ENCODE results near the gene DPH6.
"Not testable (repeated sequence)": the region's sequence is repeated elsewhere in the genome, so short reads cannot be mapped to it uniquely, and the experiment has no call there.

The DPH6 gene

DNA sequence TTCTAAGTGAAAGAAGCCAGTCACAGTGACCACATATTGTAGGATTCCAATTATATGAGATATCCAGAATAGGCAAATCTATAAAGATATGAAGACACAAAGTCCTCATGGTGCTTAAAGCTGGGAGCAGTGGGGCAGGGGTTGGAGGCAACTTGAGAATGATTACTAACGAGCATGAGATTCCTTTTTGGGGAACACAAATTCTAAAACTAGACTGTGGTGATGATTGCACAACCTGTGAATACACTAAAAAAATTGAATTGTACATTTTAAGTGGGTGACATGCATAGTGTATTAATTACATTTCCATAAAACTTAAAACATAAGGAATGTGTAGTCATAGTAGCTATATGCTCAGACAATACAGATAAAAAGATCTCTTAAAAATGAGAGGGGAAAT lies 103.2 kb downstream of the DPH6 start:
- no peak for DNase-seq (ENCODE audit: extremely low spot score)
- ChIA-PET POLR2A (no interaction called here), CTCF (interaction anchor here (2.3 to 6.0 kb wide), 4 partner anchors 8 to 366 kb away, joined by 14 to 136 read pairs (median 48); no protein-coding TSS in a partner anchor)
- TF ChIP-seq, protein P1, sequence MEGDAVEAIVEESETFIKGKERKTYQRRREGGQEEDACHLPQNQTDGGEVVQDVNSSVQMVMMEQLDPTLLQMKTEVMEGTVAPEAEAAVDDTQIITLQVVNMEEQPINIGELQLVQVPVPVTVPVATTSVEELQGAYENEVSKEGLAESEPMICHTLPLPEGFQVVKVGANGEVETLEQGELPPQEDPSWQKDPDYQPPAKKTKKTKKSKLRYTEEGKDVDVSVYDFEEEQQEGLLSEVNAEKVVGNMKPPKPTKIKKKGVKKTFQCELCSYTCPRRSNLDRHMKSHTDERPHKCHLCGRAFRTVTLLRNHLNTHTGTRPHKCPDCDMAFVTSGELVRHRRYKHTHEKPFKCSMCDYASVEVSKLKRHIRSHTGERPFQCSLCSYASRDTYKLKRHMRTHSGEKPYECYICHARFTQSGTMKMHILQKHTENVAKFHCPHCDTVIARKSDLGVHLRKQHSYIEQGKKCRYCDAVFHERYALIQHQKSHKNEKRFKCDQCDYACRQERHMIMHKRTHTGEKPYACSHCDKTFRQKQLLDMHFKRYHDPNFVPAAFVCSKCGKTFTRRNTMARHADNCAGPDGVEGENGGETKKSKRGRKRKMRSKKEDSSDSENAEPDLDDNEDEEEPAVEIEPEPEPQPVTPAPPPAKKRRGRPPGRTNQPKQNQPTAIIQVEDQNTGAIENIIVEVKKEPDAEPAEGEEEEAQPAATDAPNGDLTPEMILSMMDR (IDR thresholded peaks at IDR 0.05; ENCODE audit: control extremely low read depth, extremely low read depth, low read depth, missing control alignments) = no peak

- POLR2A ChIA-PET = not testable (repeated sequence)
- CTCF ChIA-PET = interaction anchor here (1.7 kb wide), 1 partner anchor 38 kb away, joined by 3 read pairs; no protein-coding TSS in a partner anchor
Measured at GRCh38 chr15:35441279-35441678, 104.7 kb downstream of the DPH6 start.

GRCh38 chr15:35440265-35440664 lies 105.7 kb downstream of the DPH6 start:
- DNase-seq (ENCODE audit: extremely low spot score) = no peak
- ChIA-PET POLR2A (no interaction called here), CTCF (interaction anchor here (2.5 kb wide), 1 partner anchor 362 kb away, joined by 9 read pairs; no protein-coding TSS in a partner anchor)
- TF ChIP-seq, protein P1 (IDR thresholded peaks at IDR 0.05; ENCODE audit: control extremely low read depth, extremely low read depth, low read depth, missing control alignments) = no peak

More at GRCh38 chr15:35441279-35441678, 104.7 kb downstream of the DPH6 start:
- DNase-seq (ENCODE audit: extremely low spot score) = not testable (repeated sequence)

DNA sequence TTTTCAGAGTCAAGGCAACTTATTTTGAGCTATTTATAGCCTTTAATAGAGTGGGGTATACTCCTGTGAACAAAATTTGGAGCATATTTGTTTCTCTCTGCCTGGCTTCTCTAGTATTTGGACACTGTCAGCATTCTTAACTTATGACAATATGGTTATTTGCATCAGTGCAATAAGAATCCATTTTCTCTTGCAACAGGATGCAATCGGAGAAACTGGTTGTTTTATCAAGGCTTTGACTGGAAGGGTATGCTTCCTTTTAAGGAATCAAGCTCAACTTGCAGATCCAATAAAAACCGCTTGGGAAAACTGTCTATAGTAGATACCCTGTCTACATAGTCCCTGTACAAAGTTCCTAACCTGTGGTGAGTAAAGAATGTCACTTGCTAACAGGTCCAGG lies 106.7 kb downstream of the DPH6 start:
- TF ChIP-seq, protein P1 (IDR thresholded peaks at IDR 0.05; ENCODE audit: control extremely low read depth, extremely low read depth, low read depth, missing control alignments) = no peak
- ChIA-PET POLR2A (no interaction called here), CTCF (interaction anchor here (2.5 kb wide), 1 partner anchor 361 kb away, joined by 9 read pairs; no protein-coding TSS in a partner anchor)
- DNase-seq (ENCODE audit: extremely low spot score) = no peak

- TF ChIP-seq, protein P1 (IDR thresholded peaks at IDR 0.05; ENCODE audit: control extremely low read depth, extremely low read depth, low read depth, missing control alignments) = no peak
- ChIA-PET CTCF (interaction anchor here (5.0 kb wide), 1 partner anchor 7 kb away, joined by 41 read pairs; no protein-coding TSS in a partner anchor), POLR2A (no interaction called here)
- no peak for DNase-seq (ENCODE audit: extremely low spot score)
Measured at GRCh38 chr15:35437157-35437556, 108.8 kb downstream of the DPH6 start.

DNA sequence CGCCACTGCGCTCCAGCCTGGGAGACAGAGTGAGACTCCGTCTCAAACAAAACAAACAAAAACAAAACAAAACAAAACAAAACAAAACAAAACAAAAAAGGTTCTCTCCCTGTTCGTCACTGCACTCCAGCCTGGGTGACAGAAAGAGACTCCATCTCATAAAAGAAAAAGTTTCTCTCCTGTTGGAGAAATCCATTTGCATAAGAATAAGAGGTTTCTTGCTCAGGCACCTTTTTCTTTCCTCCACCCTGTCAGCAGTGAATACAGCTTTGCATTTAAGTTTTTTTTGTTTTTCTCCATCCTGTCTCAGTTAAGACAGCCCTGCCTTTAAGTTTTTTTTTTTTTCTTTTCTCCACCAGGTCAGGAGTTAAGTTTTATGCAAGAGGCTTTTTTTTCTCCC lies 109.5 kb downstream of the DPH6 start:
- no peak for DNase-seq (ENCODE audit: extremely low spot score)
- TF ChIP-seq, protein P1 (IDR thresholded peaks at IDR 0.05; ENCODE audit: control extremely low read depth, extremely low read depth, low read depth, missing control alignments) = no peak
- CTCF ChIA-PET = interaction anchor here (5.0 kb wide), 1 partner anchor 8 kb away, joined by 41 read pairs; no protein-coding TSS in a partner anchor
- POLR2A ChIA-PET = no interaction called here

DNA sequence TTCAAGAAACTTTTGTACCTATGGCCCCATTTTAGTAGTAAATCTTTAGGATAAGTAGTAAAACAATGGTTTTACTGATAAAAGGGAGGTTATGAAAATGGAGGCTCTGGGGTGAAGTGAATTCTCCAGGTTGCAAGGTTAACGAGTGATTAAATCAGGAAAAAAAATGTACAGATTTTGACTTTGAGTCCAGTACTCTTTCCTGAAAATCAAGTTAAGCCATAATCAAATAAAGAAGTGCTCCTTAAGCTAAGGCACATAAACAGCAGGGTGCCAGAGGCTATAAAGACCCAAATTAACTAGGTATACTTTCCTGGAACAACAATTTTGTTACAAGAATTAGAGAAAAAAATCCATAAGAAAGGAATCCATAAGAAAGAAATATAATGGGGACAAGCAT lies 114.7 kb downstream of the DPH6 start:
- TF ChIP-seq, protein P1 (IDR thresholded peaks at IDR 0.05; ENCODE audit: control extremely low read depth, extremely low read depth, low read depth, missing control alignments) = no peak
- ChIA-PET POLR2A (no interaction called here), CTCF (interaction anchor here (1.9 to 2.1 kb wide), 2 partner anchors 13 to 352 kb away, joined by 6 to 10 read pairs; no protein-coding TSS in a partner anchor)
- no peak for DNase-seq (ENCODE audit: extremely low spot score)
